ENCODE results near the gene SLC2A13. TPM values are rescaled to one million over a fixed set of nuclear protein-coding genes. Genes with fewer than 3 reads are reported as not detected.

Gene SLC2A13
- total and polyA plus RNA-seq, 2 donors from 2014 or later, result 3.9 to 18.6 TPM

GRCh38 chr12:40145896-40146295 is 40.0 kb upstream of the SLC2A13 start:
- Histone ChIP-seq H3K27ac (ENCODE audit: low read depth in 2 of 2, low read length in 2 of 2) (no peak overlapping the region), H3K4me3 (ENCODE audit: low read length in 3 of 3) (no peak overlapping the region), H3K4me1 (ENCODE audit: control insufficient read depth in 2 of 3, insufficient read depth in 2 of 3, low read depth in 1 of 3, low read length in 3 of 3) (no peaks in the 10 kb centered on the region), H3K9me3 (ENCODE audit: control insufficient read depth in 2 of 3, insufficient read depth in 1 of 3, low read length in 3 of 3) (no peaks in the 10 kb centered on the region), H3K36me3 (ENCODE audit: control insufficient read depth in 2 of 3, insufficient read depth in 3 of 3, low read length in 3 of 3) (no peaks in the 10 kb centered on the region), H3K9ac (ENCODE audit: low read length in 3 of 3) (no peak overlapping the region), H3K27me3 (ENCODE audit: control insufficient read depth, insufficient read depth, low read length) (no peaks in the 10 kb centered on the region)
- peak in 2 of 5 donors; percentile 21 to 30 for DNase-seq
- no peak for FAIRE-seq
- intact Hi-C loops (cut with DNase I), result no loop called here
- no peak for TF ChIP-seq CTCF (IDR thresholded peaks at IDR 0.05; ENCODE audit: borderline replicate concordance, extremely low read depth, insufficient read depth)

GRCh38 chr12:40144023-40144422 is 38.1 kb upstream of the SLC2A13 start:
- H3K4me3 ChIP-seq (ENCODE audit: low read length in 3 of 3), result no peak overlapping the region
- H3K4me1 ChIP-seq (ENCODE audit: control insufficient read depth in 2 of 3, insufficient read depth in 2 of 3, low read depth in 1 of 3, low read length in 3 of 3), result no peaks in the 10 kb centered on the region
- no peaks in the 10 kb centered on the region for H3K9me3 ChIP-seq (ENCODE audit: control insufficient read depth in 2 of 3, insufficient read depth in 1 of 3, low read length in 3 of 3)
- H3K27ac ChIP-seq (ENCODE audit: low read depth in 2 of 2, low read length in 2 of 2), result no peak overlapping the region
- H3K9ac ChIP-seq (ENCODE audit: low read length in 3 of 3), result no peak overlapping the region
- H3K27me3 ChIP-seq (ENCODE audit: control insufficient read depth, insufficient read depth, low read length), result no peaks in the 10 kb centered on the region
- FAIRE-seq (no peak), DNase-seq (no peak)
- intact Hi-C loops (cut with DNase I), result no loop called here
- TF ChIP-seq CTCF (IDR thresholded peaks at IDR 0.05; ENCODE audit: borderline replicate concordance, extremely low read depth, insufficient read depth), result no peak
- no peaks in the 10 kb centered on the region for H3K36me3 ChIP-seq (ENCODE audit: control insufficient read depth in 2 of 3, insufficient read depth in 3 of 3, low read length in 3 of 3)

GRCh38 chr12:40142001-40142744 is 36.3 kb upstream of the SLC2A13 start:
- FAIRE-seq (no peak), DNase-seq (peak in 1 of 5 donors; percentile 17)
- Histone ChIP-seq H3K27me3 (ENCODE audit: control insufficient read depth, insufficient read depth, low read length) (no peaks in the 10 kb centered on the region), H3K4me1 (ENCODE audit: control insufficient read depth in 2 of 3, insufficient read depth in 2 of 3, low read depth in 1 of 3, low read length in 3 of 3) (no peaks in the 10 kb centered on the region), H3K9me3 (ENCODE audit: control insufficient read depth in 2 of 3, insufficient read depth in 1 of 3, low read length in 3 of 3) (no peaks in the 10 kb centered on the region), H3K9ac (ENCODE audit: low read length in 3 of 3) (no peak overlapping the region), H3K27ac (ENCODE audit: low read depth in 2 of 2, low read length in 2 of 2) (no peak overlapping the region), H3K4me3 (ENCODE audit: low read length in 3 of 3) (no peak overlapping the region), H3K36me3 (ENCODE audit: control insufficient read depth in 2 of 3, insufficient read depth in 3 of 3, low read length in 3 of 3) (no peaks in the 10 kb centered on the region)
- intact Hi-C loops (cut with DNase I), result no loop called here
- no peak for TF ChIP-seq CTCF (IDR thresholded peaks at IDR 0.05; ENCODE audit: borderline replicate concordance, extremely low read depth, insufficient read depth)
